ENCODE results near the gene LCNL1. TPM values are rescaled to one million over a fixed set of nuclear protein-coding genes. Genes with fewer than 3 reads are reported as not detected.

The LCNL1 gene
- total and polyA plus RNA-seq, 2 experiments from 2014 or later, result 0.13 to 0.47 TPM

DNA sequence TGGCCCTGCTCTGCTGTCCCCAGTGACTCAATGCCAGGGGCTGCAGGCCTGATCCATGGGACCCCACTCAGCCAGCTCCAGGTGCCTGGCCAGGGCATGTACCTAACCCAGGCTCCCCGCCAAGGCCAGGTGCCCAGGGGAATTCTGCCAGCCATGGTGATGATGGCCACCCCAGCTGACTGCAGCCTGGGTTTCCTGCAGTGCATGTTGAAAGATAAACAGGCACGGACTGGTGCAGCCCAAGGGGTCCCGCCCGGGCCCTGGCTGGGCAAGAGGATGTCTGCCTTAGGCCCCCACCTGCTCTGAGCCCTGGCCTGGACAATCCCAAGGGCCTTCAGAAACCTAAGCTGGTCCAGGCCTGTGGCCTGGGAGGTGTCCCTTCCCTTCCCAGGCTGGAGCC lies 44.0 kb downstream of the LCNL1 start:
- Histone ChIP-seq H3K36me3 (replicated peaks; ENCODE audit: insufficient read depth, low read depth) (no peaks in the 10 kb centered on the region), H3K27ac (no peak overlapping the region), H3K4me3 (no peak overlapping the region), H4K20me1 (ENCODE audit: insufficient read depth, poor library complexity, severe bottlenecking) (no peaks in the 10 kb centered on the region), H3K9me2 (replicated peaks; ENCODE audit: insufficient read depth) (no peaks in the 10 kb centered on the region), H3K79me2 (no peaks in the 10 kb centered on the region), H3K9me3 (ENCODE audit: low read depth) (no peaks in the 10 kb centered on the region), H2AFZ (no peak overlapping the region), H3K4me2 (peak overlapping the region; percentile 88), H3K4me1 (ENCODE audit: insufficient read depth) (peaks cover 20% of the 10 kb centered on the region), H3K27me3 (no peaks in the 10 kb centered on the region)
- DNase-seq (ENCODE audit: low spot score), result no peak
- TF ChIP-seq, protein P1, sequence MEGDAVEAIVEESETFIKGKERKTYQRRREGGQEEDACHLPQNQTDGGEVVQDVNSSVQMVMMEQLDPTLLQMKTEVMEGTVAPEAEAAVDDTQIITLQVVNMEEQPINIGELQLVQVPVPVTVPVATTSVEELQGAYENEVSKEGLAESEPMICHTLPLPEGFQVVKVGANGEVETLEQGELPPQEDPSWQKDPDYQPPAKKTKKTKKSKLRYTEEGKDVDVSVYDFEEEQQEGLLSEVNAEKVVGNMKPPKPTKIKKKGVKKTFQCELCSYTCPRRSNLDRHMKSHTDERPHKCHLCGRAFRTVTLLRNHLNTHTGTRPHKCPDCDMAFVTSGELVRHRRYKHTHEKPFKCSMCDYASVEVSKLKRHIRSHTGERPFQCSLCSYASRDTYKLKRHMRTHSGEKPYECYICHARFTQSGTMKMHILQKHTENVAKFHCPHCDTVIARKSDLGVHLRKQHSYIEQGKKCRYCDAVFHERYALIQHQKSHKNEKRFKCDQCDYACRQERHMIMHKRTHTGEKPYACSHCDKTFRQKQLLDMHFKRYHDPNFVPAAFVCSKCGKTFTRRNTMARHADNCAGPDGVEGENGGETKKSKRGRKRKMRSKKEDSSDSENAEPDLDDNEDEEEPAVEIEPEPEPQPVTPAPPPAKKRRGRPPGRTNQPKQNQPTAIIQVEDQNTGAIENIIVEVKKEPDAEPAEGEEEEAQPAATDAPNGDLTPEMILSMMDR (IDR thresholded peaks at IDR 0.05; ENCODE audit: poor library complexity), result no peak
- TF ChIP-seq EZH2 (IDR thresholded peaks at IDR 0.05; ENCODE audit: borderline replicate concordance) (no peak), EZH2phosphoT487 (IDR thresholded peaks at IDR 0.05; ENCODE audit: low read depth, severe bottlenecking, unreplicated experiment) (no peak)
- 94% methylated on average over 4 of the region's 4 CpGs for WGBS (ENCODE audit: low lambda C conversion rate, missing lambda C conversion rate)

DNA sequence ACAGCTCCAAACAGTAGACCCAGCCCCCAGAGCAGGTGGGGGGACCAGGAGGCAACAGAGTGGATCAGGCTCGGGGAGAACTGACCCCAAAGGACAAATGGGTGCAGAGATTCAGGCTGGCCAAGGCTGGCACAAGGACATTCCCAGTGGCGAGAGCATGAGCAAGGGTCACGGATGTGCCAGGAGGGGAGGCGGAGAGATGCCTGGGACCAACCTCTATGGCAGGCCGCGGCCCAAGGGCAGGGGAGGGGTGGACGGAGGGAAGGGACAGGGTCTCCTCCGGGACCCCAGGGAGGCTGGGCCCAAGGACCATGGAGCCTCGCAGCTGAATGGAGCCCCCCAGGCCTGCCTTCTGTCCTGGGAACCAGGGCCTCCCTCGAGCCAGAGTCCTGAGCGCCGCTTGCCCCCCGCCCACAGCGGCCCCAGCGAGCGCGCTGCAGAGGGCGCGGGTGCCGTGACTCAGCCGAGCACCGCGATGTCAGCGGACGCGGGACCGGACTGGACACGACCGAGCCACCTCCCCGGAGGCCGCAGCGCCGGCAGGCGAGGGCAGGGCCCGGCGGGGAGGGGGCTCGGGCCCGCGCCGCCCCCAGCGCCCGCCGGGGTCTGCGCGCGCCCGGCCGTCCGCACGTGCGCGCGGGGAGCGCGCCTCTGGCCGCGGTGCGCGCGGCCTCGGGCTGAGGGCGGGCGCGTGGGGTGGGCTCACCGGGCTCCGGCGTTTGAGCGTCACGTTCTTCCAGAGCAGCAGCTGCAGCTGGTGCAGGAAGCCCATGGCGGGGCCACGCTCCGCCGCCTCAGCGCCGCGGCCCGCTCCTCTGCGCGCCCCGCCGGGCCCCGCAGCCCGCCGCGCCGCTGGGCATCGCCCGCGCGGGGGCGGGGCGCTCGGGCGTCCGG lies 44.8 kb downstream of the LCNL1 start, which contains the start of gene ABCA2:
TSS of gene ABCA2 (minus strand) at position 869 of the 894 bp plus-strand sequence. CDS start at position 772, 97 bp downstream.
- Histone ChIP-seq H3K27me3 (no peaks in the 10 kb centered on the region), H3K36me3 (replicated peaks; ENCODE audit: insufficient read depth, low read depth) (no peaks in the 10 kb centered on the region), H3K4me1 (ENCODE audit: insufficient read depth) (peaks cover 20% of the 10 kb centered on the region), H3K4me2 (peak within 1 kb of the TSS; percentile 100), H3K4me3 (peak within 1 kb of the TSS; percentile 85), H3K9me2 (replicated peaks; ENCODE audit: insufficient read depth) (no peaks in the 10 kb centered on the region), H3K27ac (peak within 1 kb of the TSS; percentile 72), H2AFZ (peak within 1 kb of the TSS; percentile 100), H4K20me1 (ENCODE audit: insufficient read depth, poor library complexity, severe bottlenecking) (no peaks in the 10 kb centered on the region), H3K79me2 (no peaks in the 10 kb centered on the region), H3K9me3 (ENCODE audit: low read depth) (no peaks in the 10 kb centered on the region)
- peak; percentile 64 for DNase-seq (ENCODE audit: low spot score)
- TF ChIP-seq, protein P1 (IDR thresholded peaks at IDR 0.05; ENCODE audit: poor library complexity), result no peak
- no peak for TF ChIP-seq EZH2 (IDR thresholded peaks at IDR 0.05; ENCODE audit: borderline replicate concordance)
- no peak for TF ChIP-seq EZH2phosphoT487 (IDR thresholded peaks at IDR 0.05; ENCODE audit: low read depth, severe bottlenecking, unreplicated experiment)
- WGBS (ENCODE audit: low lambda C conversion rate, missing lambda C conversion rate), result 16% methylated on average over 31 of the region's 95 CpGs

DNA sequence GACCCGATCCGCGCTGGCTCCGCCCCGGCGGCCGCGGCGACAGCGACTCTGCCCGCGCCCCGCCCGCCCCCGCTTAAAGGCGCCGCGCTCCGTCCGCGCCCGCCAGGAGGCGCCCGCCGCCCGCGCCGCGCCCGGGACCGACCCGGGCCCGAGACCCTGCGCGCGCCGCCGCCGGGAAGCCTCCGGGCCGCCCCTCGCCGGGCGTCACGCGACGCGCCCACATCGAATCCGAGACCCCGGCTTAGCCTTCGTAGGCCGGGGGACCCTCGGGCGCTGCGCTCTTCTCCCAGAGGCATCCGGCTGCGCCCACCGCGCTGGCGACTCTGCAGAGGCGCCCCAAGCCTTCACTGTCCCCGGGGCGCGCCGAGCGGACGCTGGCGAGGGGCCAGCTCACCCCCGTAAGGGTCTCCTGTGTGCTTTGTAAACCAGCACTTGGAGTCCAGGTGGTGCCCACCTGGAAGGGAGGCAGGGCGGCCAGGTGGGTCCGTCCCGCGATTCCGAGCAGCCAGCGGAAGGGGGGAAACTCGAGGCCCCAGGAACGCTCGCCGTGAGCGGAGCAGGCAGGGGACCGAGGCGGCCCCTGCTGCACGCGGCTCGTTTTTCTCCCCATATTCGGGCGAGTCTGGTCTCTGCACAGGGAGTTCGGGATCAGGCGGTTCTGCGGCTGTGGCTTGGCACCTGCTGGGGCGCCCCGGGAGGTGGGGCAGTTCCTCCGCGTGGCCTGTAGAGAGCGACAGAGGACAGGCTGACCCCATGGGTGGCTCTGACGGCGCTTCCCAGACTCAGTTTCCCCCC lies 45.7 kb downstream of the LCNL1 start:
- Histone ChIP-seq H3K4me1 (ENCODE audit: insufficient read depth) (peaks cover 20% of the 10 kb centered on the region), H3K79me2 (no peaks in the 10 kb centered on the region), H3K4me2 (peak overlapping the region; percentile 100), H3K27me3 (no peaks in the 10 kb centered on the region), H3K27ac (peak overlapping the region; percentile 72), H4K20me1 (ENCODE audit: insufficient read depth, poor library complexity, severe bottlenecking) (no peaks in the 10 kb centered on the region), H3K9me3 (ENCODE audit: low read depth) (no peaks in the 10 kb centered on the region), H3K36me3 (replicated peaks; ENCODE audit: insufficient read depth, low read depth) (no peaks in the 10 kb centered on the region), H3K9me2 (replicated peaks; ENCODE audit: insufficient read depth) (no peaks in the 10 kb centered on the region), H2AFZ (peak overlapping the region; percentile 100), H3K4me3 (peak overlapping the region; percentile 85)
- peak; percentile 91 for DNase-seq (ENCODE audit: low spot score)
- TF ChIP-seq EZH2phosphoT487 (IDR thresholded peaks at IDR 0.05; ENCODE audit: low read depth, severe bottlenecking, unreplicated experiment) (no peak), EZH2 (IDR thresholded peaks at IDR 0.05; ENCODE audit: borderline replicate concordance) (no peak)
- TF ChIP-seq, protein P1 (IDR thresholded peaks at IDR 0.05; ENCODE audit: poor library complexity), result peak; percentile 42
- WGBS (ENCODE audit: low lambda C conversion rate, missing lambda C conversion rate), result 3% methylated on average over 81 of the region's 98 CpGs

Data from hepatocyte (in vitro differentiated cells).